ENCODE measurements around the gene INPP5A.

INPP5A gene

GRCh38 chr10:132634241-132634946 is 96.8 kb downstream of the INPP5A start:
- DNase-seq = no peak

DNA sequence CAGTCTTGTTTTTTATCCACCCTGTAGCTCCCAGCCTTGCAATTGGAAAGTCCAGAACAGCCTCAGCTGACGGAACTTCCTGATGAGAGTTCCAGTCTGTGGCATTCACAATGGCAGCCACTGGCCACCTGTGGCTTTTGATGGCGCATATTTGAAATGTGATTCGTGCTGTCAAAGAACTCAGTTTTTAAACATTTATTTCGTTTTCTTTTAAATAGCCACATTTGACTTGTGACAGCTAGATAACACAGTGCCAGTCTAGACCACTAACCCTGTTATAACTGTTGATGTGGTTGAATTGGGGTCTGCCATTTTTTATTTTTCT is 97.3 kb downstream of the INPP5A start:
- no peak for DNase-seq

DNA sequence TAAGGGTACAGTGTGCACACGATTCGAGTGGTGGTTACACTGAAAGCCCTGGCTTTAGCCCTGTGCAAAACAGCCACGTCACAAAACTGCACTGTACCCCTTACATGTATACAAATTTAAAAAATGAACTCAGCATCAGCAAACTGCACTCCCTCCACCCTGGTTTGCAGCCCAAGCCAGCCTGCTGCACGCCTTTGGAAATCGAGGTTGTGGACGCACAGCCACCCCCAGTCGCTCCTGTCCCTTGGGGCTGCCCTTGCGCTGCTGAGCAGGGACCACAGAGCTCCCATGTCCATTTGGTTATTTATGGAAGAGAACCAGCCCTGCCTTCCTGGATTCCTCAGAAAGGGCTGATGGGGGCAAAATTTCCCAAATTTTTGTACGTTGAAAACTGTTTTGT is 98.8 kb downstream of the INPP5A start:
- DNase-seq = no peak

GRCh38 chr10:132637477-132638129 is 100.0 kb downstream of the INPP5A start:
- no peak for DNase-seq

DNA sequence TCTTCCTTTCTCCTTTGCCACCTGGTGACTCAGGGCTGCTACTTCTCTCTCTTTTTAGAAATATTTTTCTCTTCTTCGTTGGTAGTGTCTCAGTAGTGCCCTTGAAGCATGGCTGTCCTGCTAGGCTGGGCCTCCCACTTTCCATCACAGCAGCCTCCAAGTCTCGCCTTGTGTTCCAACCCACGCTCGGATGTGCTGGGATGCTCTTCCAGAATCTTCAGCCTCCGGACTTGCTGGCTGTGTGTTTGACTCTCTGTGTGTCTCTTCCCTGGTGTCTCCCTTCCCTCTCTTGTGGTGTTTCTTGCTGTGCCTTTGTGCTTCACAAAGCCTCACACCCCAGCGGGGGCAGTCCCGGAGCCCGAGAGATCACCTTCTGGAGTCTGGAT is 100.5 kb downstream of the INPP5A start:
- no peak for DNase-seq

- DNase-seq = no peak
Measured at GRCh38 chr10:132639470-132639869, 101.9 kb downstream of the INPP5A start.

DNA sequence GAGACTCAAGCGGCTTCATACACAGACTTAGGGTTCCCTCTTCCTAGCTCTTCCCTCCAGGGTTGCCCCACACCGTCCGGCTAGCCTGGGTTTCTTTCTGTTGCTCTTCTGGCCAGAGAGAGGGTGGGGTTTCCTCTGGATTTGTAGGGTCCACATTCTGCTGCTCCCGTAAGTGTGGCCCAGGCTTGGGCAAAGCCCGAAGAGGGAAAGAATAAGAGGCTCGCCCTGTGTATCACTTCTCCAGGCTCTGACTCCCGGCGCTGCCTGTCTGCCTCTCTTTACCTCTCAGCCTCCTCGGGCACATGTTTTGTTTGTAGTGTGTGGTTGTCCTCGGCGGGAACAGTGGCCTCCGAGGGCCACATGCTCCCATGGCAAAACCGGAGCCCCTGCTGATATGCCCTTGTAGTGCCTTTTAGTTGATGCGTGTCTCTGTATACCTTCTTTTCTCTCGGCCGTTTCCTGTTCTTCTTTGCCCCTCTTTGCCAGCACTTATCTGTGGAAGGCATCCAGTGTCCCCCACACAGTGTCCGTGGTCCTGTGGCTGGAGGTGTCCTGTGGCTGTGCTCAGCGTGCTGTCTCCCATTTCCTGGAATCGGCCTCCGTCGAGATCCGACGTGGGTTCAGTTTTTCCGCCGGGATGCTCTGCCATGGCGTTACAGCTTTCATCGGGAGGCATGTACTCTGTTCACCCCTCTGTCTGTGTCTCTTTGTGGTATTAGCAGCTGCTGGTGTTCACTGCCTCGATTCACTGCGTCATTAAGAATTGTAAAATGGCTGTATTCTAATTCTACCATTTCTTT is 102.9 kb downstream of the INPP5A start:
- DNase-seq = no peak

GRCh38 chr10:132641401-132641800 is 103.8 kb downstream of the INPP5A start:
- no peak for DNase-seq

DNA sequence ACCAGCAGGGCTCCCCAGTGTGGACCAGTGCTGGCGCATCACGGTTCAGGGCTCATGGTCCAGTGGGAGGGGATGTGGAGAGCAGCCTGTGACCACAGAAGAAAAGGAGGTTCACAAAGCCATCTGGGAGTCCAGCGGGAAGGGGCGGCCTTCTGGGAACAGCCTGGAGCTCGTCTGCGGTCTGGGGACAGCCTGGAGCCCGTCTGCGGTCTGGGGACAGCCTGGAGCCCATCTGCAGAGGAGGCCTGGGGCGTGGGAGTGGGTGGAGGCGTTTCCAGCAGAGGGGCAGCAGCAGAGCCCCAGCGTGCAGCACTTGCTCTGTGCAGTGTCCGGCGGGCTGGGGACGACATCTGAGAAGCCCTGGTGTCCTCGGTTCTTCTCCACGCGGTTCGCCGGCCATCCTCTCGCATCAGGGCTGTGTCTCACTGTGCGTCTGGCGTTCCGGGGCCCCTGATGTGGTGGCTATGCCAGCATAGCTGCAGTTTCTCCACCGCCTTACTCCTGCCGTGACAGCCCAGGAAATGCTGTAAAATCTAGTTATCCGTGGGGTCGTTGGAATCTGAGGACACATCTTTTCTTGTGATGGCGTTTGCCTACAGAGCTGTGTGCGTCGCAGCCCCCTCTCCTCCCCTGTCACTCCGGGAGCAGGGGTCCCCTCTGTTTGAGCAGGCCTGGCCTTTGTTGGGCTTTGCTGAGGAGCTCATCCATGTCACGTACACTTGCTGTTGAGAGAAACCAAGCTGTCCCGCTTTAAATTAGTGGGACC is 104.6 kb downstream of the INPP5A start:
- no peak for DNase-seq

DNA sequence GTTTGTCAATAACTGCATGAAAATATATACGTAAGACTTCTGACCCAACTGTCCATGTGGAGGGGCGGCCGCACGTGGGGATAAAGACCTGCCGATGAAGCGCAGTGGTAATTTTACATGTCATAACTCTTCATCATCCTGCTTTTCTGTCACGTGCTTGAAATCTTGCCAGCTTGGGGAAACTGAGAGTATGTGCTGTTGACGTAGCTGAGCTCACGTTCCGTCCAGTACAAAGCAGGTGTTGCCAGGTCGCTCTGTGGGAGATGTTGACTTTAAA is 105.1 kb downstream of the INPP5A start:
- no peak for DNase-seq

- DNase-seq = no peak
Measured at GRCh38 chr10:132643709-132644526, 106.3 kb downstream of the INPP5A start.

GRCh38 chr10:132644527-132645246 is 107.1 kb downstream of the INPP5A start:
- no peak for DNase-seq

- no peak for DNase-seq
Measured at GRCh38 chr10:132645247-132645530, 107.6 kb downstream of the INPP5A start.

- no peak for DNase-seq
Measured at GRCh38 chr10:132645630-132646442, 108.2 kb downstream of the INPP5A start.

DNA sequence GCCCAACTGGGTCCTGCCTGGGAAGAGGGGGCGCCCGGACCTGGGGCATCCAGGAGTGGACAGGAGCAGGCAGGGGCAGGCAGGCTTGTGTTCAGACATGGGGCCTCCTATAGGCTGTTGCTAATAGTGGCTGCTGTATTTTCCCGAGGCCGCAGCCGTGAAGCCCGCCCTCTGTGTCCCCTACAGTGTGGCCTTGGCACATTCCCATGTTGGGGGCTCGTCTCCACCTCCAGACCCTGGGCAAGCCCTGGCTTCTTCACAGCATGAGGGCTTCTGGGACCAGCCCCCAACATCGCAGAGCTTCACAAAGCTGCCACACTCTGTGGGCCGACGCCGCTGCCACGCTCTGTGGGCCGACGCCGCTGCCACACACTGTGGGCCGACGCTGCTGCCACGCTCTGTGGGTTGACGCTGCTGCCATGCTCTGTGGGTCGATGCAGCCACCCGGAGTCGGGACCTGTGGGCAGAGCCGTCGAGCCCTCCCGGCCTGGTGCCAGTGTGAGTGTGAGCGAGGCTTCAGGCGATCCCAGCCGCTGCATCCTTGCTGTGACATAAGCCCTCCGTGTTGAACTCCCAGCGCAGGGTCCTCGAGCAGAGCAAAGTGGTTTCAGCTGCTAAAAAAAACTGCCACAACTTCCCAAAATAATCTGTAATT is 109.0 kb downstream of the INPP5A start:
- no peak for DNase-seq

GRCh38 chr10:132647424-132647823 is 109.8 kb downstream of the INPP5A start:
- no peak for DNase-seq

- DNase-seq = no peak
Measured at GRCh38 chr10:132648072-132648850, 110.7 kb downstream of the INPP5A start.

DNA sequence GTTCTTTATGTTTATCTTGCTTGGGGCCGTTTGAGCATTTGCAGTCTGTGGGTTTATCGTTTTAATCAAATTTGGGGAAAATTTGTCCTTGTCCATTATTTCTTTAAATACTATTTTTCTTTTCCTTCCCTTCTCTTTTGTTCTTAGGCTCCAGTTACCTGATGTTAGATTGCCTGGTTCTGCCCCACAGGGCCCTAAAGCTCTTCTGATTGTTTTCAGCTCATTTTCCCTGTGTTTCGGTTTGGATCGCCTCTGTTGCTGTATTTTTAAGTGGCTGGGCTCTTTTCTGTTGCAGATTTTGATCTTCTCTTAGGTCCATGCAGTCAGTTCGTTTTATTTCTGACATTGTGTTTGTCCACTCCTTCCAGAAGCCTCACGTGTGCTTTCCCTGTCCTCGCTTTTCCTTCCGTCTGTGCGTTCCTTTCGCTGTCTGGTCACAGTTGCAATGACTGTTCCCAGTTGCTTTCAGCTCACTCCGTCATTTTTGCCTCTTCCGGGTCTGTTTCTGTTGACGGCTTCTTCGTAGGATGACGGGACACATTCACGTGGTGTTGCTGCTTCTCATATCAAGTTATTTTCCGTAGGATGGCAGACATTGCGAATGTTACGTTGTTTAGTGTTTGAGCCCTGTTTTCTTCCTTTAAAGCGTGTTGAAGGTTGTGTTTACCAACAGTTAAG is 111.4 kb downstream of the INPP5A start:
- DNase-seq = no peak

GRCh38 chr10:132649651-132650360 is 112.2 kb downstream of the INPP5A start:
- no peak for DNase-seq
